ENCODE measurements around the gene TRPT1. TPM values are rescaled to one million over a fixed set of nuclear protein-coding genes. Genes with fewer than 3 reads are reported as not detected.
A peak's percentile ranks its signal among the peaks of the same experiment; 100 is the strongest.

Gene TRPT1
- total and polyA plus RNA-seq, 3 experiments from 2014 or later: 28.3 to 47.6 (median 31.5) TPM

DNA sequence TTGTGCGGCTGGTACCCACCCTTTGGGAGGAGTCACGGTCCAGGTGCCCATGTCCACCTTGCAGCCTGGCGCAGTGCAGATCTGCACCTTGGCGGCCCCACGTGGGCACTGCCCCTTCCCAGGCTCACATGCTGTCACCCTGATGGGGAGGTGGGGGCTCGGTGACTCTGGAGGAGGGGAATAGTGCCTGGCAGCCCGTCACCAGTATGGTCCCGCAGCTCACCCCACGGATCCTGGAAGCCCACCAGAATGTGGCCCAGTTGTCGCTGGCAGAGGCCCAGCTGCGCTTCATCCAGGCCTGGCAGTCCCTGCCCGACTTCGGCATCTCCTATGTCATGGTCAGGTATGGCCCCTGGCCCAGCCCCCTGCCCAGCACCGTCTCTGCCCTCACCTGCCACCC is 5.2 kb downstream of the TRPT1 start:
- Histone ChIP-seq H3K27ac (ENCODE audit: low read depth, low read length) (no peak overlapping the region), H3K4me1 (ENCODE audit: insufficient read depth, low read length) (peaks cover 9% of the 10 kb centered on the region), H3K36me3 (ENCODE audit: insufficient read depth, low read length) (peaks cover 34% of the 10 kb centered on the region), H3K4me3 (ENCODE audit: low read length) (no peak overlapping the region), H3K27me3 (ENCODE audit: insufficient read depth, low read length, poor library complexity, severe bottlenecking) (no peaks in the 10 kb centered on the region), H3K9me3 (ENCODE audit: low read length) (no peaks in the 10 kb centered on the region)
- Mint-ChIP-seq H3K36me3 (peaks cover 0 to 52% (median 2%) of the 10 kb centered on the region in 3 donors), H3K27ac (peak overlapping the region in 1 of 8 donors; percentile 52), H3K9me3 (no peaks in the 10 kb centered on the region), H3K4me1 (peaks cover 0 to 23% (median 10%) of the 10 kb centered on the region in 3 donors), H3K4me3 (no peak overlapping the region), H3K27me3 (no peaks in the 10 kb centered on the region)
- POLR2A ChIA-PET: no interaction called here
- no peak for DNase-seq
- CTCF ChIA-PET: interaction anchor here (1.6 to 12.0 kb wide), 2 partner anchors 15 to 80 kb away, joined by 3 to 143 read pairs; partner anchors contain the start of genes CATSPERZ and FERMT3

DNA sequence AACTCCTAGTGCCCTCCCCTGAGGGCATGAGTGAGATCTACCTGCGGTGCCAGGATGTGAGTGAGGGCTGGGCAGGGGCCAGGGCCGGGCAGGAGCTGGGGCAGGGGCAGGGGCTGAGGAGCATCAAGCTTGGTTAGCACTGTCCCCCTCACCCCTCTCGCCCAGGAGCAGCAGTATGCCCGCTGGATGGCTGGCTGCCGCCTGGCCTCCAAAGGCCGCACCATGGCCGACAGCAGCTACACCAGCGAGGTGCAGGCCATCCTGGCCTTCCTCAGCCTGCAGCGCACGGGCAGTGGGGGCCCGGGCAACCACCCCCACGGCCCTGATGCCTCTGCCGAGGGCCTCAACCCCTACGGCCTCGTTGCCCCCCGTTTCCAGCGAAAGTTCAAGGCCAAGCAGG is 5.7 kb downstream of the TRPT1 start:
- Mint-ChIP-seq H3K4me1 (peaks cover under 1 to 18% (median 8%) of the 10 kb centered on the region in 3 donors), H3K27ac (peak overlapping the region in 1 of 8 donors; percentile 22), H3K36me3 (peaks cover under 1 to 54% (median 2%) of the 10 kb centered on the region in 3 donors), H3K27me3 (no peaks in the 10 kb centered on the region), H3K9me3 (no peaks in the 10 kb centered on the region), H3K4me3 (no peak overlapping the region)
- H3K9me3 ChIP-seq (ENCODE audit: low read length): no peaks in the 10 kb centered on the region
- peaks cover 34% of the 10 kb centered on the region for H3K36me3 ChIP-seq (ENCODE audit: insufficient read depth, low read length)
- H3K27ac ChIP-seq (ENCODE audit: low read depth, low read length): no peak overlapping the region
- ChIA-PET POLR2A (no interaction called here), CTCF (interaction anchor here (0.5 to 12.0 kb wide), 2 partner anchors 14 to 1602 kb away, joined by 5 to 143 read pairs; partner anchors contain the start of gene FERMT3)
- no peak for DNase-seq
- H3K4me3 ChIP-seq (ENCODE audit: low read length): no peak overlapping the region
- H3K27me3 ChIP-seq (ENCODE audit: insufficient read depth, low read length, poor library complexity, severe bottlenecking): no peaks in the 10 kb centered on the region
- peaks cover 4% of the 10 kb centered on the region for H3K4me1 ChIP-seq (ENCODE audit: insufficient read depth, low read length)

DNA sequence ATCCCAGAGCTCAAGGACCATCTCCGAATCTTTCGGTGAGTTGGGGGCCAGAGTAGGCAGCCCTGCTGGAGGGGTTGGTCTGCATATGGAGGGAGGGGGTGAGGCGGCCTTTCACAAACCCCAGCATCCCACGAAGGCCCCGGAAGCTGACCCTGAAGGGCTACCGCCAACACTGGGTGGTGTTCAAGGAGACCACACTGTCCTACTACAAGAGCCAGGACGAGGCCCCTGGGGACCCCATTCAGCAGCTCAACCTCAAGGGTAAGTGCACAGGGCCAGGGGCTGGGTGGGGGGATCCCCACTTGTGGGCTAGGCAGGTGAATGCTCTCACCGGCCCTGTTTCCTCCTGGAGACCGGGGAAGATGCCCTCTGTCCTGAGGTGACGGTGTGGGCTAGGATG is 6.2 kb downstream of the TRPT1 start:
- Mint-ChIP-seq H3K27ac (peak overlapping the region in 1 of 8 donors; percentile 22), H3K4me1 (peaks cover 5 to 13% (median 5%) of the 10 kb centered on the region in 3 donors), H3K36me3 (peaks cover 3 to 59% (median 6%) of the 10 kb centered on the region in 3 donors), H3K4me3 (no peak overlapping the region), H3K27me3 (peaks cover 0 to 1% of the 10 kb centered on the region in 2 donors), H3K9me3 (no peaks in the 10 kb centered on the region)
- no peaks in the 10 kb centered on the region for H3K9me3 ChIP-seq (ENCODE audit: low read length)
- CTCF ChIA-PET: interaction anchor here (0.5 to 12.0 kb wide), 2 partner anchors 14 to 1602 kb away, joined by 5 to 143 read pairs; partner anchors contain the start of gene FERMT3
- H3K27me3 ChIP-seq (ENCODE audit: insufficient read depth, low read length, poor library complexity, severe bottlenecking): no peaks in the 10 kb centered on the region
- H3K4me1 ChIP-seq (ENCODE audit: insufficient read depth, low read length): no peaks in the 10 kb centered on the region
- no peak overlapping the region for H3K4me3 ChIP-seq (ENCODE audit: low read length)
- POLR2A ChIA-PET: no interaction called here
- peaks cover 34% of the 10 kb centered on the region for H3K36me3 ChIP-seq (ENCODE audit: insufficient read depth, low read length)
- H3K27ac ChIP-seq (ENCODE audit: low read depth, low read length): no peak overlapping the region
- DNase-seq: no peak

DNA sequence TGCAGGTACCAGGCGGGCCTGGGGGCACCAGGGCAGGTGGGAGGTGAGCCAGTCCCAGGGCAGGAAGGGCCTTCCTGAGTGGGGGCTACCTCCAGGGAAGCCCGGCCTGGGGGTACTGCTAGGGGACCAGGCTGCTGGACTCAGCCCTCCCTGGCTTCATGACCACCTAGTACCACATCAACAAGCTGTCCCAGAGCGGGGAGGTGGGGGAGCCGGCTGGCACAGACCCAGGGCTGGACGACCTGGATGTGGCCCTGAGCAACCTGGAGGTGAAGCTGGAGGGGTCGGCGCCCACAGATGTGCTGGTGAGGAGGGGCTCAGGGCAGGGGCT is 6.7 kb downstream of the TRPT1 start:
- H3K4me1 ChIP-seq (ENCODE audit: insufficient read depth, low read length): no peaks in the 10 kb centered on the region
- peaks cover 32% of the 10 kb centered on the region for H3K36me3 ChIP-seq (ENCODE audit: insufficient read depth, low read length)
- Mint-ChIP-seq H3K27ac (peak overlapping the region in 1 of 8 donors; percentile 88), H3K4me3 (no peak overlapping the region), H3K4me1 (peaks cover 5 to 11% (median 5%) of the 10 kb centered on the region in 3 donors), H3K36me3 (peaks cover 3 to 62% (median 6%) of the 10 kb centered on the region in 3 donors), H3K9me3 (no peaks in the 10 kb centered on the region), H3K27me3 (peaks cover 0 to 1% of the 10 kb centered on the region in 2 donors)
- no peak overlapping the region for H3K4me3 ChIP-seq (ENCODE audit: low read length)
- no peaks in the 10 kb centered on the region for H3K27me3 ChIP-seq (ENCODE audit: insufficient read depth, low read length, poor library complexity, severe bottlenecking)
- H3K9me3 ChIP-seq (ENCODE audit: low read length): no peaks in the 10 kb centered on the region
- ChIA-PET CTCF (interaction anchor here (2.1 to 12.0 kb wide), 2 partner anchors 13 to 82 kb away, joined by 4 to 143 read pairs; partner anchors contain the start of gene FERMT3), POLR2A (no interaction called here)
- no peak for DNase-seq
- no peak overlapping the region for H3K27ac ChIP-seq (ENCODE audit: low read depth, low read length)

- H3K4me3 ChIP-seq (ENCODE audit: low read length): no peak overlapping the region
- Mint-ChIP-seq H3K36me3 (peaks cover 6 to 66% (median 7%) of the 10 kb centered on the region in 3 donors), H3K27ac (peak overlapping the region in 5 of 8 donors; percentile 22 to 88 (median 57)), H3K4me3 (no peak overlapping the region), H3K9me3 (no peaks in the 10 kb centered on the region), H3K4me1 (peaks cover 5 to 8% (median 5%) of the 10 kb centered on the region in 3 donors), H3K27me3 (peaks cover 0 to 1% of the 10 kb centered on the region in 2 donors)
- no peaks in the 10 kb centered on the region for H3K27me3 ChIP-seq (ENCODE audit: insufficient read depth, low read length, poor library complexity, severe bottlenecking)
- DNase-seq: no peak
- no peak overlapping the region for H3K27ac ChIP-seq (ENCODE audit: low read depth, low read length)
- H3K4me1 ChIP-seq (ENCODE audit: insufficient read depth, low read length): no peaks in the 10 kb centered on the region
- no peaks in the 10 kb centered on the region for H3K9me3 ChIP-seq (ENCODE audit: low read length)
- POLR2A ChIA-PET: interaction anchor here (0.6 kb wide), 2 partner anchors 15 to 1784 kb away, joined by 3 read pairs; no protein-coding TSS in a partner anchor
- CTCF ChIA-PET: interaction anchor here (1.8 to 12.0 kb wide), 3 partner anchors 8 to 82 kb away, joined by 4 to 143 read pairs (median 4); partner anchors contain the start of gene FERMT3
- peaks cover 28% of the 10 kb centered on the region for H3K36me3 ChIP-seq (ENCODE audit: insufficient read depth, low read length)
Observed at GRCh38 chr11:64218628-64219353, 7.2 kb downstream of the TRPT1 start.

DNA sequence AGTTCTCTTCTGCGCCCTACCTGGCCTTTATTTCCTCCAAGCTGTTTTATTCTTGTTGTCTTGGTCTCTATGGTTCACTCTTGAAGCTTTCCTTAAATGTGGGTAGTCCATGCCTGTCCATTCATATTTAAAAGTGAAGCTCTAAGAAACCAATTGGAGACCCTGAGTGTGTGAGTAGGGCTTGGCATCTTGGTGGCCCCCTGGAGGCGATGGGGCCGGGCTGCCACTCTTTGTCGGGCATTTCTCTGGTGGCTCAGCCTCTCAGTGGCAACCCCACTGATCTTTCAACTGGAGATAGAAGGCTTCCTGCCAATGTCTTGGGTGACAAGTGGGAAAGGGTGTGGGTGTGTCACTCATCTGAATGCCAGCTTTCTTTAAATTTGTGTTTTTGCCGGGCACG is 9.1 kb downstream of the TRPT1 start:
- POLR2A ChIA-PET: interaction anchor here (0.5 to 1.0 kb wide), 2 partner anchors 10 to 33 kb away, joined by 5 to 6 read pairs; partner anchors contain the start of gene FERMT3

GRCh38 chr11:64211181-64211872 is 14.7 kb downstream of the TRPT1 start:
- Histone ChIP-seq H3K27ac (ENCODE audit: low read depth, low read length) (no peak overlapping the region), H3K4me3 (ENCODE audit: low read length) (no peak overlapping the region), H3K4me1 (ENCODE audit: insufficient read depth, low read length) (peaks cover 14% of the 10 kb centered on the region), H3K27me3 (ENCODE audit: insufficient read depth, low read length, poor library complexity, severe bottlenecking) (no peaks in the 10 kb centered on the region), H3K9me3 (ENCODE audit: low read length) (no peaks in the 10 kb centered on the region), H3K36me3 (ENCODE audit: insufficient read depth, low read length) (peaks cover 17% of the 10 kb centered on the region)
- no peak for DNase-seq
- Mint-ChIP-seq H3K4me1 (peaks cover 18 to 45% (median 22%) of the 10 kb centered on the region in 3 donors), H3K36me3 (peaks cover 8 to 64% (median 8%) of the 10 kb centered on the region in 3 donors), H3K27me3 (peaks cover 0 to 1% of the 10 kb centered on the region in 2 donors), H3K9me3 (no peaks in the 10 kb centered on the region), H3K4me3 (peak overlapping the region in 2 of 7 donors; percentile 15 to 70), H3K27ac (peak overlapping the region in 1 of 8 donors; percentile 71)
- ChIA-PET CTCF (interaction anchor here (1.3 to 2.8 kb wide), 3 partner anchors 15 to 93 kb away, joined by 5 to 10 read pairs (median 8); partner anchors contain the start of gene ESRRA), POLR2A (interaction anchor here (2.3 kb wide), 1 partner anchor 15 kb away, joined by 7 read pairs; the partner anchor contains the start of genes NUDT22 and TRPT1)

More for the DNA sequence above, 9.1 kb downstream of the TRPT1 start:
- peaks cover 10 to 18% (median 11%) of the 10 kb centered on the region in 3 donors for H3K4me1 Mint-ChIP-seq
- H3K27ac Mint-ChIP-seq: peak overlapping the region in 3 of 8 donors; percentile 24 to 50 (median 50)
- H3K27me3 Mint-ChIP-seq: peaks cover 0 to 1% of the 10 kb centered on the region in 2 donors
- no peaks in the 10 kb centered on the region for H3K9me3 Mint-ChIP-seq
- H3K36me3 Mint-ChIP-seq: peaks cover 8 to 70% (median 10%) of the 10 kb centered on the region in 3 donors
- Histone ChIP-seq H3K27me3 (ENCODE audit: insufficient read depth, low read length, poor library complexity, severe bottlenecking) (no peaks in the 10 kb centered on the region), H3K4me3 (ENCODE audit: low read length) (no peak overlapping the region), H3K27ac (ENCODE audit: low read depth, low read length) (no peak overlapping the region), H3K4me1 (ENCODE audit: insufficient read depth, low read length) (no peaks in the 10 kb centered on the region), H3K9me3 (ENCODE audit: low read length) (no peaks in the 10 kb centered on the region), H3K36me3 (ENCODE audit: insufficient read depth, low read length) (peaks cover 34% of the 10 kb centered on the region)
- peak in 1 of 5 donors; percentile 29 for DNase-seq
- CTCF ChIA-PET: interaction anchor here (1.1 to 12.0 kb wide), 3 partner anchors 11 to 88 kb away, joined by 6 to 143 read pairs (median 7); partner anchors contain the start of gene FERMT3
- no peak overlapping the region for H3K4me3 Mint-ChIP-seq
